Stimulated activated CD8-positive, alpha-beta memory T cell treated with anti-CD3 and anti-CD28 coated beads, Interleukin-12 subunit alpha, Interleukin-12 subunit beta, amount 100 ng/mL, for 24 hours (primary cell): ENCODE results near the gene FBXL19.

Experiments used
- DNase-seq: peaks from one replicate; pipeline ENCODE4 v3.0.0-alpha.2; 2020; ENCODE audit errors: extremely low read depth

The FBXL19 gene

DNA sequence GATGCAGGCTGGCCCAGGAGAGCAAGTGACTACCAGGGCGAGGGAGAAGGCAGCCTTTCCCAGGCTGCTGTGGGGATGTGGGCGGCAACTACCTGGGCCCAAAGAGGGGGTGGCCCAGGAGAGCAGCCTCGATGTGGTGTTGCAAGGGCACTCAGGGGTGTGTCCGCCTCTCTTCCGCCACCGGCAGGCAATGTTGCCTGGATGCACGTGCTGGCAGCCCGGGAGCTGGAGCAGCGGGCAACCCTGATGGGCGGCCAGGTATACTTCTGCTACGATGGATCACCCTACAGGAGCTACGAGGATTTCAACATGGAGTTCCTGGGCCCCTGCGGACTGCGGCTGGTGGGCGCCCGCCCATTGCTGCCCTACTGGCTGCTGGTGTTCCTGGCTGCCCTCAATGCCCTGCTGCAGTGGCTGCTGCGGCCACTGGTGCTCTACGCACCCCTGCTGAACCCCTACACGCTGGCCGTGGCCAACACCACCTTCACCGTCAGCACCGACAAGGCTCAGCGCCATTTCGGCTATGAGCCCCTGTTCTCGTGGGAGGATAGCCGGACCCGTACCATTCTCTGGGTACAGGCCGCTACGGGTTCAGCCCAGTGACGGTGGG lies 64.3 kb downstream of the FBXL19 start:
- DNase-seq, result no peak

DNA sequence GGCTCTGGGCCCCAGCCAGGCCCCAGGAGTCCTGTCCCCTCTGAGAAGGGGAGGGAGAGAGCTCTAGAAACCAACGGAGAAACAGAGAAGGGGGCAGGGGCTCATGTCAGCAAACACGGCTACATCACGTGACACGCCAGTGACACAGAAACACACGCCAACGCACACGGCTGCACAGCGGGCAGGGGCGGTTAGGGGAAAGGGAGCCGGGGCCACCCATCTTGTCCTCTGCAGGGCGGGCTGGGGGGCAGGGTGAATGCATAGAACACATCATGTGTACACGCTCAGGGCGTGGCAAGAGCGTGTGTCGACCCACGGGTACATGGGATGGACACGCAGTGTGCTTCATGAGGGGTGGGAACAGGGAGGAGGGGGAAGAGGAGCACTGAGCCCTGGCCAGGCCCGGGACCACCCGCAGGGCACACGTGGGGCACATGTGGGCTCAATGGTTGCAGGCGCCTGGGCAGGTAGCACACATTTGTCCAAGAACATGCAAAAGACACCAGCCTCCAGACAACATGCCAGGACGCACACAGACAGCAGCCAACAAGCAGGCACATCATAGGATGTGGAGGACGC lies 66.2 kb downstream of the FBXL19 start:
- no peak for DNase-seq

DNA sequence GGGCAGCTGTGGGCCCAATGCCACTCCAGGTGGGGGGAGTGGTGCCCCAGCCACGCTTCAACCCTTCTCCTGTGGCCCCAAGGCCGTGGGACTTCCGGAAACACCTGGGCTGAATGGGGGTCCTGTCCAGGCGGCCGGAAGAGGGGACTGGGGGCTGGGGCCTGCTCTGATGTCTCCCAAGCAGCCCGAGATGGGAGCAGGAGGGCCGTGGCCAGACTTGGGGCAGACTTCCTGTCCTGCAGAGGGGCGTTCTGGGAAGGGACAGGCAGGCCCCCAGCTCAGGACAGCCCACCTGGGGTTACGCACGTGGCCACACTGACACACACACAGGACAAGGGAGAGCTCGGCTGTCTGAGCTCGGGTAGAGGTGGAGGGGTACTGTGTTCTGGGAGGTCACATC lies 66.7 kb downstream of the FBXL19 start:
- no peak for DNase-seq

DNA sequence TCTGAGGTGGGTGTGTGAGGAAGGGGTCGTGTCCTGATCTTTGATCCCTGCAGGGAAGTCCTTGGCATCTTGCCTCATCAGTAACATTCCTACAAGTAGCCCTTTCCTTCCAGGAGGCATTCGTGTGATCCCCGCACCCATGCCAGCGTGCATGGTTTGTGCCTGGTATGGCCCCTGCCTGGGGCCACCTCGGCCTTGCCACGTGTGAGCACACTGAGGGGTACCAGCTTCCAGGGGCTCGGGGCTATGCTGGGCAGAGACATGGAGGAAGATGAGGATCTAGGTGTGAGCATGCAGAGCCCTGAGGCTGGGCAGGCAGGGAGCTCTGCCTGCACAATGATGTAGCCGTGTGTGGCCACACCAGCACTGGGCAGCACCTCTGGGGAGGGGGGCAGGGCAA lies 67.7 kb downstream of the FBXL19 start:
- DNase-seq, result no peak

DNA sequence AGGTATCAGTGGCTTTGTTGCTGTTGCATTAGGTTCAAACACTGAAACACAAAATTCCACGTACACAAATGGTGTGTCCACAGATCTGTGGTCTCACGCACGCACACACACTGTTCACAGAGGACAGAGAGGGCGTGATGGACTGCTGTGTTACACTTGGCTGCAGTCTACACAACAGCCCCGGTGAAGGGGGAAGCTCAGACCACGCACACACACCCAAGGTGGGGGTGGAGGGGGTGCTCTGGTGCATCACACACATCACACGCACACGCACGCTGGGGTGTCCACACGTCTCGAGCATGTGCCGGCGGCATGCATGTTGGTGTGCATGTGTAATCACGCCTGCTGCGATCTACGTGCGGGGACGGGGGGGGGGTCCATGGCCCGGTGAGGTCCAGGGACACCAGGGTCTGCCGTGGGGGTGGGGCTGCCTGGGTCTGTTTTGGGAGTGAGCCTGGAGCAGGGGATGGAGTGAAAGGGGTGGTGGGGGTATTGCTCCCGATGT lies 69.0 kb downstream of the FBXL19 start:
- DNase-seq, result no peak

DNA sequence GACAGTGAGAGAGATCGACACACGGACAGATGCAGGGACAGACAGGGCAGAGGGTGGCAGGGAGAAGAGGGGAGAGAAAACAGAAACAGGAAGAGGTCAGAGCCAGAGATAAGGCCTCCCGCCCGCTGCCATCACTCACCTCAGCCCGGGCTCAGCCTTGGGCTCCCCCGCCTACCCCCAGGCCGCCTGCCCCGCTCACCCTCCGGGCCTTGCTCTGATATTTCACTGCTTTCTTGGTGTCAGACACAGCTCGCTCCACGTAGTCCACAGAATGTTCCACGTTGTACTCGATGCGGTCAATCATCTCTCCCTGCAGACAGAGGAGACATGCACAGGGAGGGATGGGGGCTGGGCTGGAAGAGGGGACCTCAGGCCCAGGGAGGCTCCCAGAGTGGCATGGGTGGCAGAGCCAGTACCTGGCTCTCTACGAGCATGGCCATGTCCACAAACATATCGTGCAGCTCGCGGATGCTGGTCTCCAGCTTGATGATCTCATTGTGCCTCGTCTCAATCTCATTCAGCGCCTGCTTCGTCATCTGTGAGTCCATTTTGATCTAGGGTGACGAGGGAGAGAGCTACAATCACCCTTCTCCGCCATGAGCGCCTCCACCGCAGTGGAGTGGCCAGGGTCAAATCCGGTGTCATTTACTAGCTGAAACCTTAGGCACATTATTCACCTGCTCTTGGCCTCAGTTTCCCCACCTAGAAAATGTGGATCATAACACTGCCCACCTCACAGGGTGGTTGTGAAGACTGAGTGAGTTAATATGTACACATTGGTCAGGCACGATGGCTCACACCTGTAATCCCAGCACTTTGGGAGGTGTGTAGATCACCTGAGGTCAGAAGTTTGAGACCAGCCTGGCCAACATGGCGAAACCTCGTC lies 69.8 kb downstream of the FBXL19 start:
- no peak for DNase-seq

DNA sequence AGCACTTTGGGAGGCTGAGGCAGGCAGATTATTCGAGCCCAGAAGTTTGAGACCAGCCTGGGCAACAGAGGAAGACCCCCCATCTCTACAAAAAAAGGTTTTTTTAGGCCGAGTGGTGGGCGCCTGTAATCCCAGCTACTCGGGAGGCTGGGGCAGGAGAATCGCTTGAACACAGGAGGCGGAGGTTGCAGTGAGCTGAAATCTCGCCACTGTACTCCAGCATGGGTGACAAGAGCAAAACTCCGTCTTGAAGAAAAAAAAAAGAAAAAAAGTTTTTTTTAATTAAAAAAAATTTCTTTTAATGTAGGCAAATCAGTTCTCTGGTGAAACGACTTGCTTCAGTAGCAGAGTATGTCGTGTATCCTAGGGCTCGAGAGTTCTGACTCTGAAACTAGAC lies 72.6 kb downstream of the FBXL19 start:
- DNase-seq, result no peak

DNA sequence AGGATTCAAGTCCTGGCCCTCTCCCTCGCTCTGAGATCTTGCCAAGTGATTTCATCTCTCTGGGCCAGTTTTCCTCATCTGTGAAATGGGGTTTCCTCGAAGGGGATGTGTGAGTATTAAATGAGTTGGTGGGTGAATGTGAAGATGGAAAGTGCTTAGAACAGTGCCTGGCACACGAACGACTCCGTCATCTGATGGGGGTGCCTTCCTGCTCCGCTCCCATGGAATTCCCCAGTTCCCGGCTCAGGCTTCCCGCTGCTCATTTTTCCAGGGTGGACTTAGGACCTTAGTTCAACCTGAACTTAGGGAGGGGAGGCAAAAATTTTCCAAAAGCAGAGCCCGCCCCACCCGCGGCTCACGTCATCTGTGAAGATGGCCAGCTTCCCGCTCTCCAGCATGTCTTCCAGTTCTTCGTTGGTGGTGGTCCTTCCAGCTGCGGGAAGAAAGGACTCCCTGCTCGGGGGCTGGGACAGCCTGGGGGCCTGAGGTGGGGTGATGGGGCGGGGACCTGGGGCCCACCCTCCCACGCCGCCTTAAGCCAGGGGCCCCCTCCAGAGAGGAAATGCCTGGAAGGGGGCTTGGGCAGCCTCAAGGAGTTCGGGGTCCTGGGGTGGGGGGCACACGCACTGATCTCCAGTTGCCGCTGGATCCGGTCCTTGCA lies 73.1 kb downstream of the FBXL19 start:
- DNase-seq, result no peak

DNA sequence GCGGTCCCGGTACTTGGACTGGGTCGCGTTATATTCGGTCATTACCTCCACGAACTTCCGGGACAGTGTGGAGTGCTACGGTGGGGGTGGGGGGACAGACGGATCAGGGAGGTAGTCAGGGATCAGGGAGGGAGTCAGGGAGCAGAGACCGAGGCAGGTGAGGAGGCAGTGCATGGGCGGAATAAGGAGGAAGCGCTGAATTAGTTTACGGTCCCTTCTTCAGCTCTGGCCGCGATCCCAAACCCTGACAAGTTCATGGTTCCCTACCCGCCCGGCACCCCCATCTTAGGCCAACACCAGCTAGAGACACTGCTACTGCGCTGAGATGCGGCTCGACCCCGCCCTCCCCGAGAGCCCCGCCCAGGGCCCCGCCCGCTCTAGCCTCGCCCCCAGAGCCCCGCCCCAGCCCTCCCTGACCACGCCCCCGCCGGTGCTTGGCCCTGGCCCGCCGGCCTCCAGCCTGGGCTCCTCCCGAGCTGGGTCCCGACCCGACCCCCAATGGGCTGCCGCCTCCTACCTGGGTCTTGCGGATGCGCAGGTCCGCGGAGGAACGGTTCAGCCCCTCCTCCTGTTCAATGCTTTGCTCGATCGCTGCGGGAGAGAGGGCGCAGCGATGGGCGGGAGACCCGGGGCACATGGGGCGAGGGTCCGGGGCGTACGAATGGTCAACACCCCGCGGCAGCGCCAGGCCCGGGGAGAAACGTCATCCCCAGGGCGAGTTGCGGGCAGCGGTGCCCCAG lies 73.8 kb downstream of the FBXL19 start:
- DNase-seq, result peak; percentile 53

DNA sequence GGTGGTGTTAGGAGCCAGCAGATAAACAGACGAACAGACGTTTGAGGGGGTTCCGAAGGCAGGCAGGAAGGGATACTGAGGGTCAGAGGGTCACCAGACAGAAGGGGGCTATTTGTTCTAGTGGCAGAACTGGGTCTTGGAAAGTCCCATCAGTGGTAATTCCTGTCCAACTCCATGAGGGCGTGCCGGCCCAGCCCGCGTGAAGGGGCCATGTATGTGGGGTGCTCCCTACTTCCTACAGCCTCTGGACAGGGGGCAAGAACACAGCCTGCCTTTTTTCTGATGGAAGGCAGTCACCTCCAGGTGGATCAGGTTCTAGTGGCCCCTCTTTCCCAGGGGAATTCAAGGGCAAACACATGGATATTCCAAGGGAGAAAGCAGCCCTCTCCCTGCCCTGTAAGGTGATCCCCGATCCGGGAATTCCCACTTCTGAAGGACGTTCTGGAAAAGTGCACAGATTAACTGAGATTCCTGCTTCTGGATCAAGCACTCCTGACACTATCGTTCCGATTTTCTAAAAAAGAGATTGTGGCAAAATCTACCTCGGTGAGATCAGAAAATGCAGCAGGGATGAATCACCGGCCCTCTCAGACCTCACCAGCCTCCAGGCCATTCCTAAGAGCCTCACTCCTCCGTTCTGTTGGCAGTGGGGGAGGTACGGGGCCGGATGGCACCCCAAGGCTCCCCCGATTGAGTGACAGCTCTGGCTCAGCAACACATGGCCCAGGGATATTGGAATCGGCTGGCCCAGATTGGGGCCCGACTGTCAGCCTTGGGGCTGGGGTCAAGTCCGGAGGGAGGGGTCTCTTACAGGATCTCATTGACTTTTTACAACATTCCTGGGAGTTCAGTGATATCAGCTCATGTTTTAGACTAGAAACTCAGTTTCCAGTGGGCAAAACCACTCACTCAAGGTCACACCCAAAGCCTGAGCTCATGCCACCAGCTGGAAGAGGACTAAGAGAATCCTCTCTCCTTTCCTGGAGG lies 74.6 kb downstream of the FBXL19 start:
- DNase-seq, result no peak
